Activated T-cell treated with anti-CD3 and anti-CD28 coated beads for 4 hours (primary cell): ENCODE data around the gene PCSK9.

Source experiments
- DNase-seq: peaks from one replicate; pipeline ENCODE4 v3.0.0-alpha.2; 2020

Gene PCSK9

GRCh38 chr1:55044617-55045397 is 5.5 kb downstream of the PCSK9 start:
- no peak for DNase-seq

DNA sequence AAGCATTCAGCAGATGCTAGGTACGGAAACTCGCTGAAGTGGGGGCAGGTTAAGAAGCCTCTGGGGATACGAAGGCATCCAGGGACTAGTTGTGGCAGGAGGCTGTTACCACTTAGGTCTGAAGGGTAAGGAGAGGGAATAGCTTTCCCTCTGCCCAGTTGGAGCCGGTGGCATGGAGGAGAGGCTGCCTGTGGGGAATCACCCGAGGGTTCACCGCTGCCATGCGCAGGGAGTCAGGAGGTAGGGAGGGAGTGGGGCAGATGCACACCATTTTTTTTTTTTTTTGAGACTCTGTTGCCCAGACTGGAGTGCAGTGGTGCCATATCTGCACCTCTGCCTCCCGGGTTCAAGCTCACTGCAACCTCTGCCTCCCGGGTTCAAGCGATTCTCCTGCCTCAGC is 6.1 kb downstream of the PCSK9 start:
- no peak for DNase-seq

DNA sequence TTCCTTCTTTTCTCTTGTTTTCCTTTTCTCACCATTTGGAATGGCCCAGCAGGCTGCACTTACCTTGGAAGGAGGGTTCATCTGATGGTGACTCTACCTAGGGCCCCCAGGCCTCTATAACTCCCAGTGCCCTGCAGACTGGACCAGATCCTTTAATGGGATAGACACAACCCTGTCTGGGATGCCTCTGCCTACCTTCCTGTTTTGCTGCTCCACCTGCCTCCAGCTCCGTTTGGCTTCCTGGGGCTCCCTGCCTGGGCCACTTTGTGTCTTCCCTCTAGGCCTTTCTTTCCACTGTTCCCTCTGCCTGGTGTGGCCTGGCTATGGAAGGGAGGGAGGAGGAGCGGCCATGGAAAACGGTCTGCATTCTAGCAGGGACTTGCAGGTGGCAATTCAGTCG is 7.5 kb downstream of the PCSK9 start:
- DNase-seq = no peak

DNA sequence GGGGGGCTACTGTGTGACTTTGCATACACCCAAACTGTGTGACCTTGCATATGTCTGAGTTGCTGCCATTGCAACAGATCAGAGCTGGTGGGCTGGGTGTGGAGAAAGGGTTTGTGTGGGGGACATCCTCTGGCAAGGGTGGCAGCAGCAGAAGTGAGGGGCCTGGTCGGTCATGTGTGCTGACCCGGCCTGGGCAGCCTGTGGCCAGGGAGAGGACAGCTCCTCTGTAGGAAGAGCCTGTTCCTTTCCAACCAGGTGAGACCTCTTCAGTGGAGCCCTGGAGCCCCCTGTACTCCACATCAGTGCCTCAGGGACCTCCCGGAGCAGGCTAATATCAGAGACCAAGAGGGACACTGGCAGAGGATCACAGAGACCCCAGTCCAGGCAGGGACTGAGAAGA is 8.3 kb downstream of the PCSK9 start:
- DNase-seq = no peak

DNA sequence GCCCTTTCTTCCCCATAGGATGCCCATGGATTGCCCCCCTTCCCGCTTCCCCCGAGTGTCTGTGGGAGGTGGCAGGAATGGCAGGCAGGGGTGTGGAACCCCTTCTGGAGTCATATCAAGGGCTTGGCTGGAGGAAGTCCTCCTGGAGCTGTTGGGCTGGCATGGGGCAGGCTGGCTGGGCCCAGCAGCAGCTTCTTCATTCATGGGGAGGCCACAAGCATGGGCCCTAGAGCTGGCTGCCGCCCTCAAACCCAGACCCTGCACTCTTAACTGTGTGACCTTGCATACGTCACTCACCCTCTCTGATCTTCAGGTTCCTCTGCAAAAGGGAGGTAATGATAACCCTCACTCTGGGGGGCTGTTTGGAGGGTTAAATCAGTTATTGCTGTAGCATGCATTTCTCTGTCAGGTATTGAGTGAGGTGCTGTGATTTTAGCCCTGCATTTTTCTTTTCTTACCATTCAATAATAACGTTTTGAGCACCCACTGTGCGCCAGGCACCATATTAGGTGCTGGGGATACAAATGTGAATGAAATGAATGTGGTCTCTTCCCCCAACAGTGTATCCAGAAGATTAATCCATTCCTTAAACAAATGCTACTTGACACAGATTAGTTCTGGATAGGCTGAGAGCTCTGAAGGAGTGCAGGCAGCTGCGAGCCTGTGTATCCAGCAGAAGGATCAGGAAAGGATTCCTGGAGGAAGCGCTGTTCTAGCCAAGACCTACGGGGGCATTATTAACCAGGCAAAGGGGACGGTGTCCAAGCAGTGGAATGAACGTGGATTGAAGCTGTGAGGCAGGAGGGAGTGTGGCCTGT is 9.3 kb downstream of the PCSK9 start:
- no peak for DNase-seq

GRCh38 chr1:55049271-55049913 is 10.0 kb downstream of the PCSK9 start:
- DNase-seq = no peak

GRCh38 chr1:55049914-55050278 is 10.5 kb downstream of the PCSK9 start:
- DNase-seq = no peak

- no peak for DNase-seq
Measured at GRCh38 chr1:55050283-55050682, 10.9 kb downstream of the PCSK9 start.

DNA sequence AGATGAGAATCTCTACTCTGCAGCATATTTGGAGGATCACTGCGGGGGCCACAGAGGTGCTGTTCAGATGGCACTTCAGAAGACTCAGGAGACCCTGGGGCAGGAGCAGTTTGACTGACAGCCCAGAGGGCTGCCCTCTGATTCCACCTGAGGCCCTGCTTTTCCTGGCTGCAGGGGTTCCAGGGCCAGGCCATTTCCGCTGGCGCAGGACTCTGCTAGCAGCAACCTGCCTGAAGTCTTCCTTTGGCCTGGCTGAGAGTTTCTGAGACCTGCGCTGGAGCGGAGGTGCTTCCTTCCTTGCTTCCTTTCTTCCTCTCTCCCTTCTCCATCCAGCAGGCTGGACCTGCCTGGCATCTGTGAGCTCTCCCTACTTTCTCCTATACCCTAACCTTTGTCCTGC is 11.8 kb downstream of the PCSK9 start:
- DNase-seq = no peak

DNA sequence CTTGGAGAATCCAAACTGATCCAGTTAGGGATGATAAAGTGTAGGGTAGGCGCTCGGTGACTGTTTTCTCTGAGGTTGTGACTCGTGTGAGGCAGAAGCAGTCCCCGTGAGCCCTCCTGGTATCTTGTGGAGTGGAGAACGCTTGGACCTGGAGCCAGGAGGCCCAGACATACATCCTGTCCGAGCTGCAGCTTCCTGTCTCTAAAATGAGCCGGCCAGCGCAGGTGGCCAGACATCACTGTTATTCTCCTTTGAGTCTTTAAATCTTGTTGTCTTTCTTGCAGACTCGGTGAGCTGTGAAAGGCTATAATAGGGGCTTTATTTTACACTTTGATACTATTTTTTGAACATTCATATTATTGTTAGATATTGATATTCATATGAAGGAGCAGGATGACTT is 12.3 kb downstream of the PCSK9 start:
- DNase-seq = no peak

- DNase-seq = no peak
Measured at GRCh38 chr1:55052221-55053142, 13.1 kb downstream of the PCSK9 start.

DNA sequence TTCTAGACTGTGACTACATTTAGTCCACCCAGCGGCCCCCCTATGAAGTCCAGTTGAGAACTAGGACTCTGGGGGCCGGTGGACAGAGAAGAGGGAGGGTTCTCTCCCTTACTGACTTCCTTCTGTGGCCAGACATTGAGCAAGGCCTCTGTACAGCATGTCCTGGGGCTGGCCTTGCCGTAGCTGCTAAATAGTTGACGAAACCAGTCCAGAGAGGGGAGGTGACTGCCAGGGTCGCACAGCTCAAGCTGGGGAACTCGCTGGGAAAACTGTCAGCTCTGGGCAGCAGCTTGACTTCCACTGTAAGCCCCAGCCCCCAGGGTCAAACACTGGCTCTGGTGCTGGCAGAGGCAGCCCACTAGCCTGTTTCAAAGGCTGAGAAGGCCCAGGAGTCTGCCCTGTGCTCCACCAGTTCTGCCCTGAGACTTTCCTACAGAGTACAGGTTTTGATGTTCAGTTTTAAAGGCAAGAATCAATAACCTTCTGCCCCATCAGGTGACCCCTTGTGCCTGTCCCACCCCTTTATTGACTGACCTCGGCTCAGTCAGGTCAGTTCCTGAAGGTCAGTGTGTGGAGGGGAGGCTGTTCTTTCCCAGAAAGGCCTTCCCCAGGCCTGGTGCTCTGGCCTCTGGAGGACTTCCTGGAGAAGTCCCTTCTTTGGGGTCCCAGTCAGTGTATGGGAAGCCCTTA is 14.1 kb downstream of the PCSK9 start:
- no peak for DNase-seq

- DNase-seq = no peak
Measured at GRCh38 chr1:55054396-55054795, 15.0 kb downstream of the PCSK9 start.

DNA sequence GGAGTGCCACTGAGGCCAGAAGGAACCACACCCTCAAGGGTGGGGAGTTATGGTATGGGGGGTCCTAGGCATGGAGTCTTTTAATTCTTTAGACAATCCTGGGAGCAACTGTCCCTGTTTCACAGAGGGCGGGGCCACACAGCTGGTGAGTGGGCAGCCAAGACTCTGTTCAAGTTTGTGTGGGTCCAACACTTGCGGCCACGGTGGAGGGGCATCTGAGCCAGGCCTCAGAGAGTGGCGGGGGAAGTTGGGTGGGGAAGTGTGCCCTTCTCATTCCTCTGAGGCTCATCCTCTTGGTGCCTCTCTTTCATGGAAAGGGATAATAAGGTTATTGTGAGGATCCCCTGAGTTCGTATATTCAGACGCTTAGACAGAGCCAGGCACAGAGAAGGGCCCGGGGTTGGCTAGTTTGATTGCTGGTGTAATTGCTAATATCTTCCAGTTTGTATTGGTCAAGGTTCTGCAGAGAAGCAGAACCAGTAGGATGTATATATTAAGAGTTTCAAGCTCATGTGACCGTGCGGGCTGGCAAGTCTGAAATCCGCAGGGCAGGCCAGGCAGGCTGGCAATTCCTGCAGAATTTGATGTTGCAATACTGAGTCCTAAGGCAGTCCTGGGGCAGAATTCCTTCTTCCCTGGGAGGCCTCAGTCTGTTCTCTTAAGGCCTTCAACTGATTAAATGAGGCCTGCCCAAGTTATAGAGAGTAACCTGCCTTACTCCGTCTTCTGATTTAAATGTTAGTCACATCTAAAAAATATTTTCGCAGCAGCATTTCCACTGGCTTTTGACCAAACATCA is 15.9 kb downstream of the PCSK9 start:
- no peak for DNase-seq

DNA sequence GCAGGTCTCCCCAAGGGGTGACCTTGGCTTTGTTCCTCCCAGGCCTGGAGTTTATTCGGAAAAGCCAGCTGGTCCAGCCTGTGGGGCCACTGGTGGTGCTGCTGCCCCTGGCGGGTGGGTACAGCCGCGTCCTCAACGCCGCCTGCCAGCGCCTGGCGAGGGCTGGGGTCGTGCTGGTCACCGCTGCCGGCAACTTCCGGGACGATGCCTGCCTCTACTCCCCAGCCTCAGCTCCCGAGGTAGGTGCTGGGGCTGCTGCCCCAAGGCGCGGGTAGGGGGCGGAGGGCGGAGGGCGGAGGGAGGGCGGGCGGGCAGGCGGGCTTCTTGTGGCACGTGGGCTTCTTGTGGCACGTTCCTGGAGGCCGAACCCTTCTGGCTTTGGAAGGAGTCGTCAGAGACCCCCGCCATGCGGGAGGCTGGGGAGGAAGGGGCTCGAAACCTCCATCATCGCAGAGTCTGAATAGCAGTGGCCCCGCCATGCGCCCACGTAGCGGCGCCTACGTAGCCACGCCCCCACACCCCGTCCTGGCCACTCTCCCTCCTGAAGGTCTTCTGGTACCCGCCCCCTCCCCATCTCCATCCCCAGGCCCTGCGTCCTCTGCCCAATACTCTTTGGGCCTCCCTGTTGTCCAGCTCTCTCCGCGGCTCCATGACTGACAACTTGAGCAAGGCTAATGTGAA is 16.7 kb downstream of the PCSK9 start:
- no peak for DNase-seq

GRCh38 chr1:55056632-55056992 is 17.3 kb downstream of the PCSK9 start:
- DNase-seq = no peak

GRCh38 chr1:55057270-55057955 is 18.1 kb downstream of the PCSK9 start:
- DNase-seq = no peak

DNA sequence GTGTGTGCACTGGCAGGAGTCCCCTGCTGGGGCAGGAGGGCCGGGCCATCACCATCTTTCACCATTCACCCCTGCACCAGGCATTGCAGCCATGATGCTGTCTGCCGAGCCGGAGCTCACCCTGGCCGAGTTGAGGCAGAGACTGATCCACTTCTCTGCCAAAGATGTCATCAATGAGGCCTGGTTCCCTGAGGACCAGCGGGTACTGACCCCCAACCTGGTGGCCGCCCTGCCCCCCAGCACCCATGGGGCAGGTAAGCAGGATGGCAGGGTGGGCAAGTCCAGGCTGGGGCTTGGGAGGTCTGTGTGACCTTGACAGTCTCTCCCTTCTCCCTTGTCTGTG is 18.6 kb downstream of the PCSK9 start:
- DNase-seq = no peak

DNA sequence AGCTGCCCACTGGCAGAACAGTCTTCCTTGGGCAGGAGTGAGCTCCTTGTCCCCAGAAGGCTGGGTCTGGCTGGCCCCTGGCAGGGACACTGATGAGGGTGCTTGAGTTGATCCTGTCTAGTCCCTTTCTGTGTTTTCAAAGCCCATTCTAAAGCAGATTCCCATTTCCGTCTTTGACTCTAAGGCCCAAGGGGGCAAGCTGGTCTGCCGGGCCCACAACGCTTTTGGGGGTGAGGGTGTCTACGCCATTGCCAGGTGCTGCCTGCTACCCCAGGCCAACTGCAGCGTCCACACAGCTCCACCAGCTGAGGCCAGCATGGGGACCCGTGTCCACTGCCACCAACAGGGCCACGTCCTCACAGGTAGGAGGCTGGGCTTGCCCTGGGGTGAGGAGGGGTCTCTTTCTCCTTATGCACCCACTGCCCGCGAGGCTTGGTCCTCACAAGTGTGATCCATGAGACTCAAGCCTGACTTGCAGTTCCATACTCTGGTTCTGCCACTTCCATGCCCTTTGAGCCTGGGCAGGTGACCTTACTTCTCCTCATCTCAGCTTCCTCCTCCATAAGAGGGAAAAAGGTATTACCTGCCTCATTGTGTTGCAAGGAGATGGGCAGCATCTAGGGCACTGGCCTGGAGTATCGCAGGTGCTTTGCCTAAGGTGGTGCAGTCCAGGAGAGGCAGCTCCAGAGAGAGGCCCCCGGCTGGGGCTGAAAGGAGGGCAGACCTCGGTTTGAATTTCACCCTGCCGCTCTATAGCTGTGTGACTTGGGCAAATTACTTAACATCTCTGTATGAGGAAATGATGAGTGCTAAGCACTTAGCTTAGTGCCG is 20.2 kb downstream of the PCSK9 start:
- DNase-seq = no peak
